ENCODE results near the gene TMEM203. TPM values are rescaled to one million over a fixed set of nuclear protein-coding genes. Genes with fewer than 3 reads are reported as not detected.

TMEM203 gene
- total RNA-seq = 34.5 and 35.0 TPM in 2 replicates

DNA sequence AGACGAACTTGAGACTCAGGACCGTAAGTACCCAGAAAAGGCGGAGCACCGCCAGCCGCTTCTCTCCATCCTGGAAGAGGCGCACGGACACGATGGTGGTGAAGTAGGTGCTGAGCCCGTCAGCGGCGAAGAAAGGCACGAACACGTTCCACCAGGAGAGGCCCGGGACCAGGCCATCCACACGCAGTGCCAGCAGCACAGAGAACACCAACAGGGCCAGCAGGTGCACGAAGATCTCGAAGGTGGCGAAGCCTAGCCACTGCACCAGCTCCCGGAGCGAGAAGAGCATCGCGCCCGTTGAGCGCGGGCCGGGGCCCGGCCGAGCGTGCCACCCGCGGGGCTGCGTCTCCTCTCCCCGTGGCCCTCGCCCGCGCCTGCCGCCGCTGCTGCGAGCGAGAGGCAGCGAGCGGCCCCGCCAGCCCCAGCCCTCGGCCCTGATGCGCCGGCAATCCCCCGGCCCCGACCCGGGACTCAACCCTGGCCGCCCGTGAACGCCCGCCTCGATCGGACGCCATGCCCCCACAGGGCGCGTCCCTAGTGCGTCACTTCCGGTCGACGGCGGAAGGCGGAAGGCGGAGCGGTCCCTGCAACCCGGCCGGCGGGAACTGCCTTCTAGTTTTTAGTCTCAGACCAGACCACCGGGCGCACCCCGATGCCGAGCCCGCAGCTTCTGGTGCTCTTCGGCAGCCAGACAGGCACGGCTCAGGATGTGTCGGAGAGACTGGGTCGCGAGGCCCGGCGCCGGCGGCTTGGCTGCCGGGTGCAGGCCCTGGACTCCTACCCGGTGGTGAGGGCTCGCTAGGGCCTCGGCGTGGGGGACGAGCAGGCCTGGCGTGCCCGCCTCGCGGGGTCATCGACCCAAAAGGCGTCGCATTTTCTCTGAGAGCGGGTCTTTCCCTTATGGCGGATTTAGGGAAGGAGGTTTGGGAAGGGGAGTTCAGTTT lies at the start of gene TMEM203, which contains the start of gene NDOR1:
TMEM203 (minus strand) TSS at position 523 of the 944 bp plus-strand sequence; CDS start at position 289, 234 bp downstream.
NDOR1 (plus strand) TSS at position 575 of the 944 bp plus-strand sequence; CDS start at position 653, 78 bp downstream.

DNA sequence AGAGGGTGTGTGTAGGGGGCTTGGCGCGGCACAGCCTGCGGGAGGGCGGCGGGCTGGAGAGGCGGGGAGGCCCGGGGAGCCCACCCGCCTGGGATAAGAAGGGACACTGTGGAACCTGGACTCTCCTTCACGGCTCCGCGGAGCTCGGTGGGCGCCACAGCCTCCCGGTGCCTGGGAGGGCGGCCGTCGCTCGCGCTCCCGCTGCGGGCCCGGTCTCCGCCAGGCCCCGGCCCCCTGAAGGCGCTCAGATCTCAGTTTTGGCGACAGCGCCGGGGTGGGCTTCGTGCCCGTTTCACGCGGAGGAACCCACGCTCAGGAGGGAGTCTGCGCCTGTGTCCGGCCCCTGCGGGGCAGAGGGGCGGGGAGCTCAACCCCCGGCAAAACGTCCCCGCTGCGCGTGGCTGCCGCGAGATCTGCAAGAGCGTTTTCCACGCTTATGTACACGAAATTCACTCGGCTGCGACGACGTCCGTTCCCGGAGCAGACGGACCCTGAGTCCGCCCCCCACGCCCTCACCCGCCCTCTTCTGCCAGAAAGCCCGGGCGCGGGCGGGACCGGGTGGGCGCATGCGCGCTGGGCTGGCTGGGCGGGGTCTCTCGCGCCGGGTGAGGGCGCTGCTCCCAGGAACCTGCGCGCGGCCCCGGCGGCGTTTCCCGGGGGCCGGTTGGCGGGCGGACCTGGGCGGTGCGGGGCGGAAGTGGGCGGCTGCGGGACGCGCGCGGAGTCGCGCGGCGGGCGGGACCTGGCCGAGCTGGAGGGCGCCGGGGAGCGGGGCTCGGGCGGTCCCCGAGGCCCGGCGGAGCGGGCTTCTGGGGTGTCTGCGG lies 49.4 kb upstream of the TMEM203 start, which contains the start of gene NELFB:
NELFB (plus strand) TSS at position 704 of the 824 bp plus-strand sequence.

GRCh38 chr9:137251194-137251461 lies 45.7 kb upstream of the TMEM203 start, which contains the start of gene STPG3:
TSS of gene STPG3 (plus strand) at chr9:137251286. CDS start at chr9:137251287, 1 bp downstream.

GRCh38 chr9:137240841-137241489 lies 35.5 kb upstream of the TMEM203 start, which contains the start of gene TUBB4B:
TSS of gene TUBB4B (plus strand) at chr9:137241287. CDS start at chr9:137241361, 74 bp downstream.

DNA sequence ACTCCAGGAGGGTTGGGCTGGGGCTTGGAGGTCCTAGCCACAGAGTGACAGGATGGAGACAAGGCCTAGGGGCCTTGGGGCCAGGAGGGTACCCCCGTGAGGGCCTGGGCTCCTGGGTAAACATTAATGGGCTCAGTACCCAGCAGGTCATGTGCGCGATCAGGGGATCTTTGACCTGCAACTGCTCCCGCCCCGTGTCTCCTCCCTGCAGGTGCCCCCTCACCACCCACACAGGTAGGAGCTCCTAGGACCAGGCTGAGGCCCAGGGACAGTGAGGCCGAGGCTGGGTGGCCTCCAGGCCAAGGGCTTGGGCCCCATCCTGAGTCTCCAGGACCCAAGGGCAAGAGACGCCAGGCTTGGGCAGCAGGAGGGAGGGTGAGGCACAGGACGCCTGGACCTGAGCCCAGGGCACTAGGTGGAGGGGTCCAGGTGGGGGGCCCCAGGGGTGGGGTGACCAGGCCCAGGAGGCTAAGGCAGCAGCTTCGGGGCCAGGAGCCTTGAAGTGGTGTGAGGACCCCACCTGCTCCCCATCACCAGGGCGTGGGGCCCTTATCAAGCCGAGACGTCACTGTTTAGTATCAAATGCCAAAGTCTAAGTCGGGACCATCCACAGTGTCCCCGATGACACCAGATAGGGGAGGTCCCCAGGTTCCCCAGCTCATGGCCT lies 25.4 kb upstream of the TMEM203 start, which contains the start of gene SLC34A3:
SLC34A3 (plus strand) TSS at position 197 of the 667 bp plus-strand sequence. CDS start 802 bp downstream, outside the sequence.

GRCh38 chr9:137227054-137227852 lies 21.8 kb upstream of the TMEM203 start, which contains the start of gene RNF224:
TSS of gene RNF224 (plus strand) at chr9:137227502. CDS start at chr9:137228336, 834 bp downstream.

GRCh38 chr9:137224830-137225694 lies 19.6 kb upstream of the TMEM203 start, which contains the start of gene CYSRT1:
TSS of gene CYSRT1 (plus strand) at chr9:137225174. CDS start at chr9:137225622, 448 bp downstream.

DNA sequence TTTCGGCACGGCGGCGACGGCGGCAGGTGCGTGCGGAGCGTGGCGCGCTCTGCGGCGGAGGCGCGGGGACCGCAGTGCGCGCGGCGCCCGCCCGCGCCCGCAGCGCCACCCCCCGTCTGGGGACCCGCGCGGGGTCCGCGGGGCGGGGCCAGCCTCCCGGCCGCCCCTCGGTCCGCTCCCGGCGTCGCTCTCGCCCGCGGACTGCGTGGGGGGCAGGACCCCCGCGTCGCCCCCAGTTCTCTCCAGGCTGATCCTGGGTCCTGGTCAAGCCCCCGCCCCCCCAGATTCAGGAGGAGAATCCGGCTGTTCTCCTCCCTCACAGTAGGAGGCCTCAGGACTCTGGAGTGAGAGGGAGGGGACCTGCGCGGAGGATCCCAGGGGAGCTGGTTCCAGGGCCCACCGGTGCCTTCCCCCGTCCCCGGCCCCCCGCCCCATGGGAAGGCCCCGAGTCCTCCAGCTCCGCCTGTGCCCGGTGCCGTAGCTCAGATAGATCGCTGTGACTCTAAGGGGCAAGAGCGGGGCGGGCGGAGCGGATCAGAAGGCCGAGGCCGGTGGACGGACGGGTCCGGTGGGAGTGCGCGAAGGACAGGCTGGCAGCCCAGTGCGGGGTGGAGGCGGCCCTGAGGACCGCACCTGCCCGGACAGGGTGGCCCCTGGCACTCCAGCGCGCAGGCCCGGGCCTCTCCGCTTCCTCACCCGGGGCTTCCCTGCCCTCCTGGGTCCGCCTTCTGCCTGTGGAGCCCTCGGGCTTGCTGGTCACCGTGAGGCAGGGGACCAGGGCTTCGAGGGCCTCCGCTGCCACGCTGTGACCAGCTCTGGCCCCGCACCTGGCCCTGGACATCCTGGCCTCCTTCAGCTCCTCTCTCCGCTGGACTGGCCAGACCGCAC lies 17.0 kb upstream of the TMEM203 start, which contains the start of gene RNF208:
RNF208 (minus strand) TSS at position 51 of the 888 bp plus-strand sequence. CDS start 1,028 bp downstream, outside the sequence.

GRCh38 chr9:137200311-137201204 lies 4.9 kb downstream of the TMEM203 start, which contains the start of gene TPRN:
TSS of gene TPRN (minus strand) at chr9:137200741. CDS start at chr9:137200711, 30 bp downstream.

DNA sequence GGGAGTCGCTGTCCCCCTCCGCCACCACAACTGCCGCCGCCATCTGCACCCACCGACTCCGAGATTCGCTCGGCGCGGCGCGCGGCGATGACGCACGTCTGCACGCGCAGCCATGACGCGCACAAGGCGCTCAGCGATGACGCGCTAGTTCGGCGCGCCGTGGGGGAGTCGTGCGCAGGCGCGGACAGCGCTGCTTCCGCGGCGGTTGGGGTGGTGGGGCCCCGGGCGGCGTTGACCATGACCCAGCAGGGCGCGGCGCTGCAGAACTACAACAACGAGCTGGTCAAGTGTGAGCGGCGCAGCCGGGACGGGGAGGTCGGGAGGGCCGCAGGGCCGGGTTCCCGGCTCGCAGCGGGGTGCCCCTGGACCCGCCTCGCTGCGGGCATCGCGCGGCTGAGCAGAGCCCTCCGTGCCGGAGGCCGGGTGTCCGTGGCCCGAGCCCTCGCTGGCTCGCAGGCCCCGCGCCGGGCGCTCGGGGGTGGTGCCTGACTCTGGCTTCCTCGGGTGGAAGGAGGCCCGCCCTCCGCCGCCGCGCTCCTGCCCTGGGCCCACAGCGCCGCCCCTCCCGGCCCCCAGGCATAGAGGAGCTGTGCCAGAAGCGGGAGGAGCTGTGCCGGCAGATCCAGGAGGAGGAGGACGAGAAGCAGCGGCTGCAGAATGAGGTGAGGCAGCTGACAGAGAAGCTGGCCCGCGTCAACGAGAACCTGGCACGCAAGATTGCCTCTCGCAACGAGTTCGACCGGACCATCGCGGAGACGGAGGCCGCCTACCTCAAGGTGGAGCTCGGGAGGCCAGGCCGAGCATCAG lies 16.8 kb downstream of the TMEM203 start, which contains the start of the genes ANAPC2 and SSNA1:
ANAPC2 (minus strand) TSS at position 71 of the 807 bp plus-strand sequence; CDS start at position 43, 28 bp downstream.
SSNA1 (plus strand) TSS at position 187 of the 807 bp plus-strand sequence; CDS start at position 238, 51 bp downstream.

DNA sequence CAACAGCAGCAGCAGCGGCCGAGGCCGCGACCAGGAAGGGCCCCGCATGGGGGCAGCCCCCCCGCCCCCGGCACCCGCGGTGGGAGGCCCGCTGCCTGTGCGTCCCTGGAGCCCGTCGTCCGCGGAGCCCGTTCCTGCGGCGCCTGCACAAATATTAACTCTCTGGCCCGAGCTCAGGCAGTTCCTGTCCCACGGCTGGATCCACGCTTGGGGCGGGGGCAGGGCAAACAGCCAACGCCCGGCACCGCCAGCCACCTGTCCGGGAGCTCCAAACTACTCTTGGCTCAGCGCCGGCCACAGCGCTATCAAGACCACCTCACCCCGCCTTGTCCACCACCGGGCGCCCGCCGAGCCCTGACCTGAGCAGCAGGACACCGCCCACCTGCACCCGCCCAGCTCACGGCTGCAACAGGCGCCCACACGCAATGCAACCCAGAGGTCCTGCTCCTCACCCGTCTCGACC lies 35.5 kb downstream of the TMEM203 start, which contains the start of gene LRRC26:
LRRC26 (minus strand) TSS at position 156 of the 463 bp plus-strand sequence; CDS start at position 48, 108 bp downstream.

